Common myeloid progenitor, CD34-positive (primary cell): ENCODE results near the gene AGBL1.

Source experiments
- CTCF ChIA-PET: fragments of 350-600 bp; sonication (Branson Sonifier 250); formaldehyde crosslinking; loops from one replicate; lab custom pipeline; 2021; ENCODE audit warnings: antibody characterized with exemption; lab: Charles Lee
- POLR2A ChIA-PET: fragments of 350-600 bp; sonication (Branson Sonifier 250); formaldehyde crosslinking; loops from one replicate; lab custom pipeline; 2021; ENCODE audit warnings: antibody characterized with exemption; lab: Charles Lee
- DNase-seq, 3 donors: peaks; one replicate each; pipeline versions ENCODE4 v3.0.0 to v3.0.0-alpha.2; 2013
- H3K27ac ChIP-seq, 2 experiments: 1 replicate in 1 of 2; 2 replicates in 1 of 2; pipeline ENCODE4 v1.7.0; 2013; ENCODE audit warnings: inconsistent platforms in 2 of 2, low read length in 2 of 2, mild to moderate bottlenecking in 2 of 2, low read depth in 1 of 2, moderate library complexity in 1 of 2; ENCODE audit not compliant: severe bottlenecking in 2 of 2, insufficient read depth in 1 of 2, poor library complexity in 1 of 2
- H3K27me3 ChIP-seq, 5 experiments: replicated peaks in 2 of 5; 1 replicate in 3 of 5; 2 replicates in 2 of 5; pipeline versions ENCODE4 v1.6.1 to v1.7.0; 2013; ENCODE audit warnings: low read length in 4 of 5, mild to moderate bottlenecking in 2 of 5, moderate library complexity in 2 of 5, inconsistent platforms in 1 of 5; ENCODE audit not compliant: insufficient read depth in 5 of 5, control insufficient read depth in 4 of 5
- H3K36me3 ChIP-seq, 4 experiments: 1 replicate in 2 of 4; 2 replicates in 2 of 4; pipeline versions ENCODE4 v1.6.1 to v1.7.0; 2013; ENCODE audit warnings: low read length in 3 of 4, control low read depth in 1 of 4, mild to moderate bottlenecking in 1 of 4; ENCODE audit not compliant: control insufficient read depth in 4 of 4, insufficient read depth in 4 of 4
- H3K4me1 ChIP-seq, 4 experiments: 1 replicate in 3 of 4; 2 replicates in 1 of 4; pipeline versions ENCODE4 v1.6.1 to v1.7.1; 2013; ENCODE audit warnings: low read length in 3 of 4, mild to moderate bottlenecking in 3 of 4, control low read depth in 1 of 4, inconsistent platforms in 1 of 4, moderate library complexity in 1 of 4; ENCODE audit not compliant: control insufficient read depth in 4 of 4, insufficient read depth in 4 of 4; ENCODE audit errors: control extremely low read depth in 1 of 4
- H3K4me3 ChIP-seq, 7 experiments: 1 replicate in 4 of 7; 2 replicates in 3 of 7; pipeline versions ENCODE4 v1.5.1 to v1.7.0; 2013; ENCODE audit warnings: mild to moderate bottlenecking in 7 of 7, low read length in 6 of 7, moderate library complexity in 6 of 7, inconsistent platforms in 2 of 7, low read depth in 2 of 7, control low read depth in 1 of 7; ENCODE audit not compliant: insufficient read depth in 4 of 7, control insufficient read depth in 1 of 7; ENCODE audit errors: extremely low read depth in 1 of 7
- H3K9me3 ChIP-seq, 5 experiments: 1 replicate in 4 of 5; 2 replicates in 1 of 5; pipeline versions ENCODE4 v1.6.1 to v1.7.1; 2013; ENCODE audit warnings: low read length in 4 of 5, mild to moderate bottlenecking in 2 of 5, inconsistent platforms in 1 of 5, low read depth in 1 of 5, moderate library complexity in 1 of 5; ENCODE audit not compliant: control insufficient read depth in 4 of 5, insufficient read depth in 2 of 5; ENCODE audit errors: control extremely low read depth in 1 of 5
- WGBS: methylation state at CpG from one replicate; pipeline ENCODE4 v1.1.5; 2013; ENCODE audit not compliant: insufficient coverage; 5-methylcytosine and 5-hydroxymethylcytosine counted together

The AGBL1 gene

DNA sequence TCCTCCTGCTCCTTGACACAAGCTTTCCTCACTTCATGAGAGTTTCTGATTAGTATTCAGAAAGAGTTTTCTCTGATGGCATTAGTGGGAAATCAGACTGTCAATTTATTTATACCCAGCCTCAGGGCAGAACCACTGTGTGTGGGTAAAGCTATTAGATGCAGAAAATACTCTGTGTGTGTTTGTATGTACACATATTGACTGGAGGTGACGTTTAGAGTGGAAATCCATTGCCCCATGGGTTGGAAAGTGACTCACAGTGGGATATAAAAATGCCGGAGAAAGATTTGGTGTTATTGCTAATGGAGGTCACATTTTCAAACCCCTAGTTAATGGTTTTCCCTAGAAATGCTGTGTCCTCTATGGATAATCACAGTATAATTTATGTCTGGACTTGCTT is 577.6 kb downstream of the AGBL1 start:
- Histone ChIP-seq H3K4me3 (no peak overlapping the region), H3K4me1 (peaks cover 0 to 22% (median 6%) of the 10 kb centered on the region in 4 experiments), H3K36me3 (no peaks in the 10 kb centered on the region), H3K27ac (no peak overlapping the region), H3K9me3 (no peaks in the 10 kb centered on the region), H3K27me3 (peaks cover 0 to 3% (median 0%) of the 10 kb centered on the region in 5 experiments)
- 93% methylated on average over 2 of the region's 2 CpGs for WGBS
- DNase-seq = no peak
- CTCF ChIA-PET = no interaction called here
- POLR2A ChIA-PET = no interaction called here

- no peak overlapping the region for H3K27ac ChIP-seq
- DNase-seq = no peak
- WGBS = 71% methylated on average over 4 of the region's 5 CpGs
- ChIA-PET CTCF (no interaction called here), POLR2A (no interaction called here)
- H3K27me3 ChIP-seq = peaks cover 0 to 3% (median 0%) of the 10 kb centered on the region in 5 experiments
- H3K4me1 ChIP-seq = peaks cover 0 to under 1% (median 0%) of the 10 kb centered on the region in 4 experiments
- H3K9me3 ChIP-seq = no peaks in the 10 kb centered on the region
- no peak overlapping the region for H3K4me3 ChIP-seq
- H3K36me3 ChIP-seq = no peaks in the 10 kb centered on the region
These were observed 580.2 kb downstream of the AGBL1 start for GRCh38 chr15:86659724-86660411.

DNA sequence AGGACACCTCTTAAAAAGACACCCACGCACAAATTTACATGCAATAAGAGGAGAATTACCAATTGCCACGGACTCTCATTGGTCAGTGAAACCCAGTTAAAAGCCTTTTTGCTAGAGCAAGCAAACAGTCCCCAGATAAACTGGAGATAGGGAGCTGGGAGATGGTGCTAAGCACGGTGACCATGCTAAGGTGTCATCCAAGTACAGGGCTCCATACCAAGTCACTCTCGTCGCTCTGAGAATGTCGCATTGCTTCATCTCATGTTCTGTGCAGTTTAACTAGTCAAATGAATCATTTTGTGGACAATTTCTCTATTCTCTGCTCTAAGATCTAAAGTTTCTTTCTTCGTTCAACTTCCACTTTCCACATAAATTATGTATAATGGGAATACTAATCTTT is 581.9 kb downstream of the AGBL1 start:
- no peaks in the 10 kb centered on the region for H3K9me3 ChIP-seq
- ChIA-PET POLR2A (interaction anchor here (0.6 kb wide), 1 partner anchor 9 kb away, joined by 3 read pairs; no protein-coding TSS in a partner anchor), CTCF (interaction anchor here (0.6 kb wide), 1 partner anchor 814 kb away, joined by 3 read pairs; no protein-coding TSS in a partner anchor)
- no peaks in the 10 kb centered on the region for H3K4me1 ChIP-seq
- no peak overlapping the region for H3K4me3 ChIP-seq
- H3K27me3 ChIP-seq = peaks cover 0 to 1% (median 0%) of the 10 kb centered on the region in 5 experiments
- 92% methylated on average over 3 of the region's 7 CpGs for WGBS
- no peak overlapping the region for H3K27ac ChIP-seq
- no peak for DNase-seq
- no peaks in the 10 kb centered on the region for H3K36me3 ChIP-seq

- no peaks in the 10 kb centered on the region for H3K9me3 ChIP-seq
- 43% methylated on average over 1 of the region's 1 CpG for WGBS
- no peaks in the 10 kb centered on the region for H3K4me1 ChIP-seq
- H3K27me3 ChIP-seq = peaks cover 0 to 1% (median 0%) of the 10 kb centered on the region in 5 experiments
- ChIA-PET POLR2A (no interaction called here), CTCF (no interaction called here)
- H3K4me3 ChIP-seq = no peak overlapping the region
- H3K27ac ChIP-seq = no peak overlapping the region
- DNase-seq = no peak
- H3K36me3 ChIP-seq = no peaks in the 10 kb centered on the region
These were observed 583.6 kb downstream of the AGBL1 start for GRCh38 chr15:86663304-86663703.

DNA sequence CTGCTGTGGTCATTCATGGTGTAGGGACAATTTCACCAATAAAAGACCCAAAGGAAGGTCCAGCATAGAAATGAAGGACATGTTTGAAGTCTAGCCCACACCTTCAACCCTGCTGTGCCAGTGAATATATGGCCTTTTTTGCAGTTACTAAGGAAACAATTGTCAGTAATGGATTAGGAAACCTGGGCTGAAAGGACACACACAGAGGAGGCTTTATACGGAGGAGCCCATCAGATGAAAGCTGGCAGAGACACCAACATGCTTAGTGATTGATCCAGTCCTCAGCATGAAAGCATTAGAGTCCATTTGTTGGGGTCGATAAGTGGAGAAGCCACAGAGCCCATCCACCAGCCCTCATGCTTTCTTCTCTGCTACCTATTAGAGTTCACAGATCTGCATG is 584.3 kb downstream of the AGBL1 start:
- DNase-seq = no peak
- ChIA-PET POLR2A (no interaction called here), CTCF (no interaction called here)
- WGBS = 100% methylated on average over 1 of the region's 2 CpGs
- Histone ChIP-seq H3K27me3 (peaks cover 0 to 1% (median 0%) of the 10 kb centered on the region in 5 experiments), H3K27ac (no peak overlapping the region), H3K4me3 (no peak overlapping the region), H3K4me1 (no peaks in the 10 kb centered on the region), H3K36me3 (no peaks in the 10 kb centered on the region), H3K9me3 (no peaks in the 10 kb centered on the region)

GRCh38 chr15:86664581-86664980 is 584.9 kb downstream of the AGBL1 start:
- Histone ChIP-seq H3K27ac (no peak overlapping the region), H3K27me3 (peaks cover 0 to 1% (median 0%) of the 10 kb centered on the region in 5 experiments), H3K4me1 (no peaks in the 10 kb centered on the region), H3K4me3 (no peak overlapping the region), H3K36me3 (no peaks in the 10 kb centered on the region), H3K9me3 (no peaks in the 10 kb centered on the region)
- DNase-seq = no peak
- WGBS = no CpG with 5 or more reads among the region's 1 CpG
- POLR2A ChIA-PET = no interaction called here
- CTCF ChIA-PET = no interaction called here

DNA sequence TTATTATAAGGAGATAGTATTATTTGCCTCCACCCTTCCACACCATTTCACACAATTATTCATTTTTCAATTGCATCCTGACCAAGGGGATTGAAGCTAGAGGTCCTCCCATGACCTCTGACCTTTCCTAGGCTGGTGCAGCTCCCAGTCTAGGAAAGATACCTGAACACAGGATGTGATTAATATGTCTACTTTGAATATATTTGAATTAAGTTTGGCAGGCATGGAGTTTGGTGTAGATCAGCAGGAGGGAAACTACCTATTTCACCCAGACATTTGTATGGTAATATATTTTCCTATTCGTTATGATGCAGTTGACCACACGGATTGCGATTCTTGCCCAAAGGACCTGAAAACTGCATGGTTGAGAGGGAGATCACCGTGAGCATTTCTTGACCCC is 596.3 kb downstream of the AGBL1 start:
- Histone ChIP-seq H3K27ac (no peak overlapping the region), H3K27me3 (peaks cover 0 to 6% (median 0%) of the 10 kb centered on the region in 5 experiments), H3K4me1 (no peaks in the 10 kb centered on the region), H3K36me3 (no peaks in the 10 kb centered on the region), H3K9me3 (no peaks in the 10 kb centered on the region), H3K4me3 (no peak overlapping the region)
- no peak for DNase-seq
- ChIA-PET CTCF (no interaction called here), POLR2A (no interaction called here)
- WGBS = no CpG with 5 or more reads among the region's 4 CpGs
